ENCODE data around the gene XRCC1.

The XRCC1 gene

GRCh38 chr19:43511324-43511723, 64.0 kb downstream of the XRCC1 start:
- no peak for DNase-seq

GRCh38 chr19:43510713-43511112, 64.6 kb downstream of the XRCC1 start:
- no peak for DNase-seq

- no peak for DNase-seq
Observed at GRCh38 chr19:43507880-43508279, 67.4 kb downstream of the XRCC1 start.

- no peak for DNase-seq
Observed at GRCh38 chr19:43506629-43507028, 68.7 kb downstream of the XRCC1 start.

GRCh38 chr19:43505941-43506340, 69.4 kb downstream of the XRCC1 start:
- no peak for DNase-seq

- DNase-seq, result no peak
Observed at GRCh38 chr19:43505186-43505456, 70.2 kb downstream of the XRCC1 start.

GRCh38 chr19:43504426-43505185, 70.7 kb downstream of the XRCC1 start, which contains the start of gene PHLDB3:
Gene PHLDB3 (minus strand): TSS chr19:43504746. CDS start chr19:43504118, 628 bp downstream.
- DNase-seq, result peak; percentile 36

- peak; percentile 88 for DNase-seq
Observed at GRCh38 chr19:43503501-43504425, 71.6 kb downstream of the XRCC1 start.

- DNase-seq, result no peak
Observed at GRCh38 chr19:43502419-43502976, 72.8 kb downstream of the XRCC1 start.

GRCh38 chr19:43501661-43502418, 73.5 kb downstream of the XRCC1 start:
- DNase-seq, result no peak

GRCh38 chr19:43499042-43499441, 76.3 kb downstream of the XRCC1 start:
- no peak for DNase-seq

GRCh38 chr19:43498233-43498842, 77.0 kb downstream of the XRCC1 start:
- DNase-seq, result no peak

GRCh38 chr19:43496960-43497359, 78.4 kb downstream of the XRCC1 start:
- DNase-seq, result no peak

- DNase-seq, result no peak
Observed at GRCh38 chr19:43495082-43495481, 80.2 kb downstream of the XRCC1 start.
